Endothelial cell of umbilical vein (primary cell): ENCODE results near the gene KRTAP25-1.

Experiments
- EZH2 ChIP-seq: IDR thresholded peaks from 2 replicates; pipeline ENCODE4 v1.6.1; 2012; ENCODE audit warnings: borderline replicate concordance, low read depth, mild to moderate bottlenecking, moderate library complexity, low read length, inconsistent platforms; ENCODE audit not compliant: severe bottlenecking
- GATA2 ChIP-seq: IDR thresholded peaks from 2 replicates; pipeline ENCODE4 v1.7.0; 2011; ENCODE audit warnings: low read depth, mild to moderate bottlenecking, moderate library complexity, mixed read lengths, low read length; ENCODE audit not compliant: insufficient read length, insufficient read depth
- JUN ChIP-seq: IDR thresholded peaks from 2 replicates; pipeline ENCODE4 v1.6.1; 2011; ENCODE audit warnings: borderline replicate concordance, low read depth; ENCODE audit not compliant: insufficient read length, insufficient read depth
- MYC ChIP-seq: IDR thresholded peaks from one replicate; pipeline ENCODE4 v1.6.1; 2011; ENCODE audit warnings: mild to moderate bottlenecking, low read depth, low read length
- POLR2A ChIP-seq: IDR thresholded peaks from 2 replicates; pipeline ENCODE4 v1.6.1; 2012; ENCODE audit warnings: low read depth, mild to moderate bottlenecking, control low read depth, low read length
- POLR2AphosphoS5 ChIP-seq: IDR thresholded peaks from 2 replicates; pipeline ENCODE4 v1.6.1; 2012; ENCODE audit warnings: low read depth, mild to moderate bottlenecking, control low read depth, low read length, moderate library complexity; ENCODE audit not compliant: insufficient read depth
- TF ChIP-seq, protein P1 (sequence below), 2 donors: IDR thresholded peaks; 1 replicate in 1 of 2; 2 replicates in 1 of 2; pipeline ENCODE4 v1.5.1; 2011; ENCODE audit warnings: low read length in 2 of 2, mild to moderate bottlenecking in 2 of 2, moderate library complexity in 2 of 2, control low read depth in 1 of 2, inconsistent platforms in 1 of 2, low read depth in 1 of 2; ENCODE audit not compliant: insufficient read depth in 1 of 2; ENCODE audit errors: extremely low read depth in 1 of 2
- TF ChIP-seq, protein P2 (sequence below): IDR thresholded peaks from 2 replicates; pipeline ENCODE4 v1.6.1; 2011; ENCODE audit not compliant: insufficient read depth, insufficient read length

- TF ChIP-seq POLR2AphosphoS5 (no peak), POLR2A (no peak), EZH2 (no peak), JUN (no peak), GATA2 (no peak), MYC (no peak)
- TF ChIP-seq, protein P1, sequence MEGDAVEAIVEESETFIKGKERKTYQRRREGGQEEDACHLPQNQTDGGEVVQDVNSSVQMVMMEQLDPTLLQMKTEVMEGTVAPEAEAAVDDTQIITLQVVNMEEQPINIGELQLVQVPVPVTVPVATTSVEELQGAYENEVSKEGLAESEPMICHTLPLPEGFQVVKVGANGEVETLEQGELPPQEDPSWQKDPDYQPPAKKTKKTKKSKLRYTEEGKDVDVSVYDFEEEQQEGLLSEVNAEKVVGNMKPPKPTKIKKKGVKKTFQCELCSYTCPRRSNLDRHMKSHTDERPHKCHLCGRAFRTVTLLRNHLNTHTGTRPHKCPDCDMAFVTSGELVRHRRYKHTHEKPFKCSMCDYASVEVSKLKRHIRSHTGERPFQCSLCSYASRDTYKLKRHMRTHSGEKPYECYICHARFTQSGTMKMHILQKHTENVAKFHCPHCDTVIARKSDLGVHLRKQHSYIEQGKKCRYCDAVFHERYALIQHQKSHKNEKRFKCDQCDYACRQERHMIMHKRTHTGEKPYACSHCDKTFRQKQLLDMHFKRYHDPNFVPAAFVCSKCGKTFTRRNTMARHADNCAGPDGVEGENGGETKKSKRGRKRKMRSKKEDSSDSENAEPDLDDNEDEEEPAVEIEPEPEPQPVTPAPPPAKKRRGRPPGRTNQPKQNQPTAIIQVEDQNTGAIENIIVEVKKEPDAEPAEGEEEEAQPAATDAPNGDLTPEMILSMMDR (IDR thresholded peaks at IDR 0.05; ENCODE audit: extremely low read depth in 1 of 2, insufficient read depth in 1 of 2, low read depth in 1 of 2, low read length in 2 of 2), result no peak
- TF ChIP-seq, protein P2, sequence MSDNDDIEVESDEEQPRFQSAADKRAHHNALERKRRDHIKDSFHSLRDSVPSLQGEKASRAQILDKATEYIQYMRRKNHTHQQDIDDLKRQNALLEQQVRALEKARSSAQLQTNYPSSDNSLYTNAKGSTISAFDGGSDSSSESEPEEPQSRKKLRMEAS, result no peak
Observed at GRCh38 chr21:30248844-30249243, 40.5 kb downstream of the KRTAP25-1 start.
